ENCODE results near the gene VAV2. TPM values are rescaled to one million over a fixed set of nuclear protein-coding genes. Genes with fewer than 3 reads are reported as not detected.

Gene VAV2
- total and polyA plus RNA-seq, 2 experiments from 2014 or later: 8.1 to 28.9 TPM

DNA sequence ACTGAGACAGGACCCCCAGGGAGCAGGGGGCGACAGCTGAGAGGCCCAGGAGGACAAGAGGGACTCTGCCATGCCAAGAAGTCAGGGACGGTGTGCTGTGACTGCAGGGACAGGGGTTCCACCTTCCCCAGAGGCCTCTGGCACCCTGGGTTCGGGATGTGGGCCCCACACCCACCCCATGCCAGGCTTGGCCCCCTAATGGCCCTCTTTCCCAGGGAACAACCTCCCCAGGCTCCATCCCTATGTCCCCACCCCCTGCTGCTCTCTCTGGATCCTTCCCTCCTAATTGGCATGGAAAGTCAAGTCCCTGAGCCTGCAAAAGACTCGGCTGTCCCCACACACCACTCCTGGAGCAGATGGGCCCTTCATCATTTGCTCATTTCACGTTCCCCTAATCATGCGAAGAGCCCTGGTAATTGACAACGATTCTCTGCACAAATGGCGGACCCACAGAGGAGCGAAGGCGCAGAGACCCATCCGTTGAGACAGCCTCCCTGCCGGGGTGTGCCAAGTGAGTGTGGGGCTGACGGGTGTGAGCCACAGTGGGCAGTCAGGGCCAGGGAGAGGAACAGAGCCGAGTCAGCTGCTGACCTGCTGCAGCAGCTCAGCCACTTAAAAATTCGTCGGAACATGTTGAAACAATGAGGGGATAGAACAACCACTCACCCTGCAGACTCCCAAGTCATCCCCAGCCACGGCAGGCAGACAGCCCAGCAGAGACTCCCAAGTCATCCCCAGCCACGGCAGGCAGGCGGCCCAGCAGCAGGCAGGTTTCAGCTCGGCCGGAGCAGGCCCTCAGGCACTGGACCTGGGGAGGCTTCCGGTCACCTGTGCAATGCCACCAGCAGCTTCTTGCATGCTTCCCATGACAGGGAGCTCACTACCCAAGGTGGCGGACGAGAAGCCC, 109.0 kb downstream of the VAV2 start (continued):
- TF ChIP-seq, protein P1, sequence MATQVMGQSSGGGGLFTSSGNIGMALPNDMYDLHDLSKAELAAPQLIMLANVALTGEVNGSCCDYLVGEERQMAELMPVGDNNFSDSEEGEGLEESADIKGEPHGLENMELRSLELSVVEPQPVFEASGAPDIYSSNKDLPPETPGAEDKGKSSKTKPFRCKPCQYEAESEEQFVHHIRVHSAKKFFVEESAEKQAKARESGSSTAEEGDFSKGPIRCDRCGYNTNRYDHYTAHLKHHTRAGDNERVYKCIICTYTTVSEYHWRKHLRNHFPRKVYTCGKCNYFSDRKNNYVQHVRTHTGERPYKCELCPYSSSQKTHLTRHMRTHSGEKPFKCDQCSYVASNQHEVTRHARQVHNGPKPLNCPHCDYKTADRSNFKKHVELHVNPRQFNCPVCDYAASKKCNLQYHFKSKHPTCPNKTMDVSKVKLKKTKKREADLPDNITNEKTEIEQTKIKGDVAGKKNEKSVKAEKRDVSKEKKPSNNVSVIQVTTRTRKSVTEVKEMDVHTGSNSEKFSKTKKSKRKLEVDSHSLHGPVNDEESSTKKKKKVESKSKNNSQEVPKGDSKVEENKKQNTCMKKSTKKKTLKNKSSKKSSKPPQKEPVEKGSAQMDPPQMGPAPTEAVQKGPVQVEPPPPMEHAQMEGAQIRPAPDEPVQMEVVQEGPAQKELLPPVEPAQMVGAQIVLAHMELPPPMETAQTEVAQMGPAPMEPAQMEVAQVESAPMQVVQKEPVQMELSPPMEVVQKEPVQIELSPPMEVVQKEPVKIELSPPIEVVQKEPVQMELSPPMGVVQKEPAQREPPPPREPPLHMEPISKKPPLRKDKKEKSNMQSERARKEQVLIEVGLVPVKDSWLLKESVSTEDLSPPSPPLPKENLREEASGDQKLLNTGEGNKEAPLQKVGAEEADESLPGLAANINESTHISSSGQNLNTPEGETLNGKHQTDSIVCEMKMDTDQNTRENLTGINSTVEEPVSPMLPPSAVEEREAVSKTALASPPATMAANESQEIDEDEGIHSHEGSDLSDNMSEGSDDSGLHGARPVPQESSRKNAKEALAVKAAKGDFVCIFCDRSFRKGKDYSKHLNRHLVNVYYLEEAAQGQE (IDR thresholded peaks at IDR 0.05; ENCODE audit: unreplicated experiment): no peak
- TF ChIP-seq EZH2 (IDR thresholded peaks at IDR 0.05; ENCODE audit: low read depth, unreplicated experiment): no peak
- no peak for TF ChIP-seq POLR2AphosphoS5 (IDR thresholded peaks at IDR 0.05; ENCODE audit: low read depth)
- no peak for TF ChIP-seq JUNB (IDR thresholded peaks at IDR 0.05; ENCODE audit: unreplicated experiment)
- TF ChIP-seq EZH2phosphoT487 (IDR thresholded peaks at IDR 0.05; ENCODE audit: unreplicated experiment): no peak
- TF ChIP-seq, protein P2, sequence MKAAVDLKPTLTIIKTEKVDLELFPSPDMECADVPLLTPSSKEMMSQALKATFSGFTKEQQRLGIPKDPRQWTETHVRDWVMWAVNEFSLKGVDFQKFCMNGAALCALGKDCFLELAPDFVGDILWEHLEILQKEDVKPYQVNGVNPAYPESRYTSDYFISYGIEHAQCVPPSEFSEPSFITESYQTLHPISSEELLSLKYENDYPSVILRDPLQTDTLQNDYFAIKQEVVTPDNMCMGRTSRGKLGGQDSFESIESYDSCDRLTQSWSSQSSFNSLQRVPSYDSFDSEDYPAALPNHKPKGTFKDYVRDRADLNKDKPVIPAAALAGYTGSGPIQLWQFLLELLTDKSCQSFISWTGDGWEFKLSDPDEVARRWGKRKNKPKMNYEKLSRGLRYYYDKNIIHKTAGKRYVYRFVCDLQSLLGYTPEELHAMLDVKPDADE (IDR thresholded peaks at IDR 0.05): no peak
- no peak for TF ChIP-seq STAT1 (IDR thresholded peaks at IDR 0.05; ENCODE audit: unreplicated experiment)
- TF ChIP-seq CREB1 (CRISPR knock-in tag; IDR thresholded peaks at IDR 0.05; ENCODE audit: low read depth): no peak
- no peak for TF ChIP-seq NANOG (IDR thresholded peaks at IDR 0.05; ENCODE audit: borderline replicate concordance)
- TF ChIP-seq ZNF114 (CRISPR knock-in tag; IDR thresholded peaks at IDR 0.05): no peak

DNA sequence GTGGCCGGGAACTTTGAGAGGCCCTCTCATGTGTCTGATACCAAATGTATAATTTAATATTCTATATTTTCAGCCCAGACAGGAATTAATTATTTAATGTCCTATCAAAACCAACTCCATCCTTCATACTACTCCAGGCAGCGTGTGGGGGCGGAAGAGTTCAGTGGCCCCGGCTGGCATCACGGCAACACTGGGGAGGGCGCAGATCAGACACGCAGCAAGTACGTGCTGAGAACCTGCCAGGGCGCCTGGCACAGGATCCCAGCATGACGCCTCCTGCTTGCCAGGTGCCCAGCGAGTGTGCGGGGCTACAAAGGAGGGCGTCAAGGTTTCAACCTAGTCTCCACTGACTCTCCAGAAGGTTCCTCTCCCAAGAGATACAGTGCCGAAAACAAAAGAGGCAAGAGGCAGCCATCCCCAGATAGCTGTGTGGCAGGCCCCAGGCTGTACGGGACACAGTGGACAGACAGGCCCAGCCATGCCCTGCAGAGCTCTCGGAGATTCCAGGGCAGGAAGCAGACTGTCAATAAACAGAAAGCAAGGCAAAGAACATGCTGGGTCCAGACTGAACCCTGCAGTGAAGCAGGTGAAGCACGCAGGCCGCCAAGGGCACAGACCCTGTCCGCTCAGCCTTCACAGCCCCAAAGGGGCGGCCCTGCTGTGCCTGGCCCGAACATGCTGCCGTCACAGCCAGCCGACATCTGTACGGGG, 110.3 kb downstream of the VAV2 start:
- Mint-ChIP-seq H3K36me3 (ENCODE audit: low read depth) (no peaks in the 10 kb centered on the region), H3K4me1 (peaks cover 41% of the 10 kb centered on the region), H3K27me3 (ENCODE audit: insufficient read depth, low read depth, poor library complexity) (peaks cover 16% of the 10 kb centered on the region), H3K4me3 (no peak overlapping the region), H3K27ac (peak overlapping the region; percentile 88), H3K9me3 (no peaks in the 10 kb centered on the region; the same call in 1 of the 3 replicates)
- Histone ChIP-seq H2AFZ (no peak overlapping the region), H3F3A (replicated peaks; ENCODE audit: low read depth) (no peaks in the 10 kb centered on the region), H3K4me3 (no peak overlapping the region), H3K79me2 (replicated peaks; ENCODE audit: insufficient read depth) (peaks cover 56% of the 10 kb centered on the region), H3K4me2 (no peak overlapping the region), H3K36me3 (ENCODE audit: insufficient read depth) (no peaks in the 10 kb centered on the region), H3K27me3 (ENCODE audit: insufficient read depth) (no peaks in the 10 kb centered on the region), H3K4me1 (ENCODE audit: insufficient read depth) (no peaks in the 10 kb centered on the region), H4K20me1 (replicated peaks; ENCODE audit: insufficient read depth) (no peaks in the 10 kb centered on the region; the same call in 1 of the 2 replicates), H3K9me2 (ENCODE audit: insufficient read depth) (no peaks in the 10 kb centered on the region), H3K27ac (ENCODE audit: low read depth) (peak overlapping the region; percentile 69; the same call in 1 of the 2 replicates)
- ATAC-seq (peak; percentile 29), DNase-seq (ENCODE audit: low spot score) (no peak)
- no peak for TF ChIP-seq POLR2AphosphoS5 (IDR thresholded peaks at IDR 0.05; ENCODE audit: low read depth)
- TF ChIP-seq CREB1 (CRISPR knock-in tag; IDR thresholded peaks at IDR 0.05; ENCODE audit: low read depth): no peak
- no peak for TF ChIP-seq ZNF114 (CRISPR knock-in tag; IDR thresholded peaks at IDR 0.05)
- no peak for TF ChIP-seq EZH2 (IDR thresholded peaks at IDR 0.05; ENCODE audit: low read depth, unreplicated experiment)
- TF ChIP-seq, protein P2 (IDR thresholded peaks at IDR 0.05): no peak
- TF ChIP-seq, protein P1 (IDR thresholded peaks at IDR 0.05; ENCODE audit: unreplicated experiment): no peak
- no peak for TF ChIP-seq EZH2phosphoT487 (IDR thresholded peaks at IDR 0.05; ENCODE audit: unreplicated experiment)
- TF ChIP-seq ZNF331 (CRISPR knock-in tag; IDR thresholded peaks at IDR 0.05; ENCODE audit: low read depth): no peak

Data from GM23338 (cell line).